ENCODE data around the gene CHST8. TPM values are rescaled to one million over a fixed set of nuclear protein-coding genes. Genes with fewer than 3 reads are reported as not detected.

The CHST8 gene, protein sequence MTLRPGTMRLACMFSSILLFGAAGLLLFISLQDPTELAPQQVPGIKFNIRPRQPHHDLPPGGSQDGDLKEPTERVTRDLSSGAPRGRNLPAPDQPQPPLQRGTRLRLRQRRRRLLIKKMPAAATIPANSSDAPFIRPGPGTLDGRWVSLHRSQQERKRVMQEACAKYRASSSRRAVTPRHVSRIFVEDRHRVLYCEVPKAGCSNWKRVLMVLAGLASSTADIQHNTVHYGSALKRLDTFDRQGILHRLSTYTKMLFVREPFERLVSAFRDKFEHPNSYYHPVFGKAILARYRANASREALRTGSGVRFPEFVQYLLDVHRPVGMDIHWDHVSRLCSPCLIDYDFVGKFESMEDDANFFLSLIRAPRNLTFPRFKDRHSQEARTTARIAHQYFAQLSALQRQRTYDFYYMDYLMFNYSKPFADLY
- total RNA-seq, result 1 to 10 TPM in 2 of 4 donors, under 1 TPM in 2; 0.39 to 4.4 (median 0.96) TPM

- no peak for DNase-seq (ENCODE audit: low spot score in 2 of 2)
- Histone ChIP-seq H3K27me3 (peaks cover 0 to 34% of the 10 kb centered on the region in 2 donors), H3K36me3 (no peaks in the 10 kb centered on the region), H3K27ac (no peak within 1 kb of the TSS), H3K4me1 (peaks cover 0 to 21% (median 4%) of the 10 kb centered on the region in 4 donors), H3K4me3 (peak within 1 kb of the TSS in 3 of 4 donors; percentile 22 to 51 (median 29)), H3K9me3 (no peaks in the 10 kb centered on the region)
- TF ChIP-seq CTCF (IDR thresholded peaks at IDR 0.05) (no peak), POLR2A (IDR thresholded peaks at IDR 0.05) (no peak), EP300 (IDR thresholded peaks at IDR 0.05) (no peak)
- WGBS, 2 donors, result 0 to 5% methylated on average over 8 to 40 of the region's 96 CpGs
These were observed at the start of gene CHST8 for GRCh38 chr19:33621811-33622504. Gene CHST8, plus strand, starts transcription at chr19:33621953. Its CDS starts 67,309 bp downstream, at chr19:33689262.

DNA sequence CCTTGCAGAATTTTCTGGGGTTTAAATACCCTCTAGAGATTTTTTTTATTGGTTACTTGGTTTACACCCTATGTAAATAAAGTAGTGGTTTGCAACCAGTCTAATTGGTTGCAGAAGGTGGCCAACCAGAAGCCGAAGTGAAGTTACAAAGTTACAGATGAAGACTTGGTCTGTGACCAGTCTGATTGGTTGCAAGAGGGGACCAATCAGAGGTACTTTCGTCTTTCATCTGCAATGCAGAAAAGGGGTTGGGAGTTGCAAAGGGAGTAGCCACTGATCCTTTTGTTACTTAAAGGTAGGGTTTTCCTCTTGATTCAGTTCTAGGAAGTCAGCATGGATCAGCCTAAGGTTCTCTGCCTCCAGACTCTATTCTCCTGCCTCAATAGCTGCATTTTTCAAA lies 48.8 kb upstream of the CHST8 start:
- DNase-seq (ENCODE audit: low spot score in 2 of 2), result no peak
- no peaks in the 10 kb centered on the region for H3K36me3 ChIP-seq
- H3K4me3 ChIP-seq, result no peak overlapping the region
- H3K4me1 ChIP-seq, result no peaks in the 10 kb centered on the region
- H3K27me3 ChIP-seq, result no peaks in the 10 kb centered on the region
- 40 to 63% methylated on average over 2 of the region's 2 CpGs for WGBS, 2 donors
- peaks cover 0 to 20% (median 0%) of the 10 kb centered on the region in 4 donors for H3K9me3 ChIP-seq
- no peak overlapping the region for H3K27ac ChIP-seq
- TF ChIP-seq POLR2A (IDR thresholded peaks at IDR 0.05) (no peak), EP300 (IDR thresholded peaks at IDR 0.05) (no peak), CTCF (IDR thresholded peaks at IDR 0.05) (no peak)

- Histone ChIP-seq H3K27ac (no peak overlapping the region), H3K4me1 (no peaks in the 10 kb centered on the region), H3K4me3 (no peak overlapping the region), H3K27me3 (no peaks in the 10 kb centered on the region), H3K36me3 (no peaks in the 10 kb centered on the region), H3K9me3 (peaks cover 0 to 20% (median 0%) of the 10 kb centered on the region in 4 donors)
- 84 to 94% methylated on average over 1 of the region's 1 CpG for WGBS, 2 donors
- no peak for TF ChIP-seq POLR2A (IDR thresholded peaks at IDR 0.05)
- no peak for TF ChIP-seq EP300 (IDR thresholded peaks at IDR 0.05)
- no peak for TF ChIP-seq CTCF (IDR thresholded peaks at IDR 0.05)
- DNase-seq (ENCODE audit: low spot score in 2 of 2), result no peak
These were observed 46.9 kb upstream of the CHST8 start for GRCh38 chr19:33574824-33575223.

- no peaks in the 10 kb centered on the region for H3K4me1 ChIP-seq
- peaks cover 0 to 20% (median 0%) of the 10 kb centered on the region in 4 donors for H3K9me3 ChIP-seq
- H3K27me3 ChIP-seq, result no peaks in the 10 kb centered on the region
- 70 to 81% methylated on average over 3 of the region's 3 CpGs for WGBS, 2 donors
- H3K36me3 ChIP-seq, result no peaks in the 10 kb centered on the region
- DNase-seq (ENCODE audit: low spot score in 2 of 2), result no peak
- H3K4me3 ChIP-seq, result no peak overlapping the region
- no peak overlapping the region for H3K27ac ChIP-seq
- no peak for TF ChIP-seq POLR2A (IDR thresholded peaks at IDR 0.05)
- TF ChIP-seq EP300 (IDR thresholded peaks at IDR 0.05), result no peak
- TF ChIP-seq CTCF (IDR thresholded peaks at IDR 0.05), result no peak
These were observed 43.1 kb upstream of the CHST8 start for GRCh38 chr19:33578697-33579096.
